Neural progenitor cell (in vitro differentiated cells): ENCODE measurements around the gene ODAD2. TPM values are rescaled to one million over a fixed set of nuclear protein-coding genes. Genes with fewer than 3 reads are reported as not detected.
"Not testable (repeated sequence)": the region's sequence is repeated elsewhere in the genome, so short reads cannot be mapped to it uniquely, and the experiment has no call there.

Source experiments
- DNase-seq: peaks from one replicate; pipeline ENCODE4 v3.0.0-alpha.2; 2016; ENCODE audit warnings: low spot score
- H2AFZ ChIP-seq: fragments of 200-600 bp; sonication (generic); replicated peaks from 2 replicates; pipeline ENCODE4 v1.6.1; 2016; ENCODE audit warnings: antibody characterized with exemption
- H3F3A ChIP-seq: fragments of 200-600 bp; sonication (generic); 2 replicates; pipeline ENCODE4 v1.6.1; 2016; ENCODE audit warnings: antibody characterized with exemption, low read depth
- H3K27ac ChIP-seq: fragments of 200-600 bp; sonication (generic); 2 replicates; pipeline ENCODE4 v1.5.1; 2016; ENCODE audit warnings: mild to moderate bottlenecking
- H3K27me3 ChIP-seq: fragments of 200-600 bp; sonication (generic); 2 replicates; pipeline ENCODE4 v1.6.1; 2016; ENCODE audit warnings: mild to moderate bottlenecking, moderate library complexity
- H3K36me3 ChIP-seq: fragments of 200-600 bp; sonication (generic); 2 replicates; pipeline ENCODE4 v1.5.1; 2016
- H3K4me1 ChIP-seq: fragments of 200-600 bp; sonication (generic); 2 replicates; pipeline ENCODE4 v1.6.1; 2016; ENCODE audit warnings: mixed run types
- H3K4me2 ChIP-seq: fragments of 200-600 bp; sonication (generic); 2 replicates; pipeline ENCODE4 v1.6.1; 2016
- H3K4me3 ChIP-seq: fragments of 200-600 bp; sonication (generic); 2 replicates; pipeline ENCODE4 v1.5.1; 2016
- H3K79me2 ChIP-seq: fragments of 200-600 bp; sonication (generic); 2 replicates; pipeline ENCODE4 v1.6.1; 2016; ENCODE audit warnings: low read depth
- H3K9ac ChIP-seq: fragments of 200-600 bp; sonication (generic); 2 replicates; pipeline ENCODE4 v1.6.1; 2016
- H3K9me3 ChIP-seq: fragments of 200-600 bp; sonication (generic); 2 replicates; pipeline ENCODE4 v1.5.1; 2016; ENCODE audit warnings: low read depth
- H4K20me1 ChIP-seq: fragments of 200-600 bp; sonication (generic); 2 replicates; pipeline ENCODE4 v1.6.1; 2016; ENCODE audit warnings: low read depth
- H3K27ac Mint-ChIP-seq: 3 replicates; pipeline ENCODE4 v1.8.0; 2021; ENCODE audit warnings: mixed read lengths
- H3K27me3 Mint-ChIP-seq: 2 replicates; pipeline ENCODE4 v1.8.0; 2022; ENCODE audit warnings: low read depth, mild to moderate bottlenecking, inconsistent platforms, moderate library complexity, mixed read lengths; ENCODE audit not compliant: insufficient read depth
- H3K36me3 Mint-ChIP-seq: 3 replicates; pipeline ENCODE4 v1.8.0; 2021; ENCODE audit warnings: mixed read lengths
- H3K4me1 Mint-ChIP-seq: 3 replicates; pipeline ENCODE4 v1.8.0; 2021; ENCODE audit warnings: mixed read lengths
- H3K4me3 Mint-ChIP-seq: 3 replicates; pipeline ENCODE4 v1.8.0; 2021; ENCODE audit warnings: mild to moderate bottlenecking, moderate library complexity, mixed read lengths
- H3K9me3 Mint-ChIP-seq: 3 replicates; pipeline ENCODE4 v1.8.0; 2020; ENCODE audit warnings: mixed read lengths
- EZH2 ChIP-seq: fragments of 200-600 bp; sonication (generic); IDR thresholded peaks from 2 replicates; pipeline ENCODE4 v1.6.1; 2017; ENCODE audit warnings: antibody characterized with exemption, mild to moderate bottlenecking, moderate library complexity
- EZH2phosphoT487 ChIP-seq: fragments of 200-600 bp; sonication (generic); IDR thresholded peaks from 2 replicates; pipeline ENCODE4 v1.6.1; 2017; ENCODE audit warnings: antibody characterized with exemption
- total RNA-seq: library from RNA; depleted of rRNA; stranded (reverse); fragments of >200 nt; gene quantifications from 2 replicates; pipeline ENCODE4 v1.2.3, GENCODE V29; 2015; ENCODE audit warnings: low replicate concordance
- TF ChIP-seq, protein P1 (sequence below): fragments of 200-600 bp; sonication (generic); IDR thresholded peaks from 2 replicates; pipeline ENCODE4 v1.5.1; 2017; ENCODE audit warnings: antibody characterized with exemption, mild to moderate bottlenecking

Gene ODAD2
- total RNA-seq, 1 donor from 2014 or later = 9.7 TPM

DNA sequence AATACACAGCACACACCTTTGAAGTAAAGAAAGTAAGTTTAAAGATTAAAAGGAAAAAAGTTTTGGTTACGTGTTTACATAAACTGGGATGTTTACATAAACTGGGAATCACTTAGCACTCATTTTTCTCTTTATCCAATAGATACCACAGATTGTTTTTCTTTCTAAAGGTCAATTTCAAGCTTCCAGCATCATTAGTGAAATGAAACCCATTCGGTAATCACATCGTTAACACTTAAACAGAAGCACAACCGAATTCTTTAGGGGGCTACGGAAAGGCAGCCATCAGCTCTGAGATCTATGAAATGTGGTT lies 1.1 kb downstream of the ODAD2 start:
- Histone ChIP-seq H3K36me3 (no peaks in the 10 kb centered on the region), H3K27me3 (peaks cover 9% of the 10 kb centered on the region), H3K4me1 (peaks cover 30% of the 10 kb centered on the region), H3F3A (no peaks in the 10 kb centered on the region), H3K4me2 (peak overlapping the region; percentile 90), H4K20me1 (no peaks in the 10 kb centered on the region), H2AFZ (peak overlapping the region; percentile 96), H3K79me2 (peaks cover 6% of the 10 kb centered on the region), H3K27ac (no peak overlapping the region), H3K9ac (no peak overlapping the region), H3K9me3 (no peaks in the 10 kb centered on the region), H3K4me3 (peak overlapping the region; percentile 77)
- peaks cover 32% of the 10 kb centered on the region for H3K4me1 Mint-ChIP-seq
- peak overlapping the region; percentile 70 for H3K27ac Mint-ChIP-seq
- peak overlapping the region; percentile 92 for H3K4me3 Mint-ChIP-seq
- no peak for DNase-seq
- no peaks in the 10 kb centered on the region for H3K36me3 Mint-ChIP-seq
- no peaks in the 10 kb centered on the region for H3K27me3 Mint-ChIP-seq
- H3K9me3 Mint-ChIP-seq = no peaks in the 10 kb centered on the region
- TF ChIP-seq EZH2 = no peak
- TF ChIP-seq EZH2phosphoT487 = no peak
- TF ChIP-seq, protein P1, sequence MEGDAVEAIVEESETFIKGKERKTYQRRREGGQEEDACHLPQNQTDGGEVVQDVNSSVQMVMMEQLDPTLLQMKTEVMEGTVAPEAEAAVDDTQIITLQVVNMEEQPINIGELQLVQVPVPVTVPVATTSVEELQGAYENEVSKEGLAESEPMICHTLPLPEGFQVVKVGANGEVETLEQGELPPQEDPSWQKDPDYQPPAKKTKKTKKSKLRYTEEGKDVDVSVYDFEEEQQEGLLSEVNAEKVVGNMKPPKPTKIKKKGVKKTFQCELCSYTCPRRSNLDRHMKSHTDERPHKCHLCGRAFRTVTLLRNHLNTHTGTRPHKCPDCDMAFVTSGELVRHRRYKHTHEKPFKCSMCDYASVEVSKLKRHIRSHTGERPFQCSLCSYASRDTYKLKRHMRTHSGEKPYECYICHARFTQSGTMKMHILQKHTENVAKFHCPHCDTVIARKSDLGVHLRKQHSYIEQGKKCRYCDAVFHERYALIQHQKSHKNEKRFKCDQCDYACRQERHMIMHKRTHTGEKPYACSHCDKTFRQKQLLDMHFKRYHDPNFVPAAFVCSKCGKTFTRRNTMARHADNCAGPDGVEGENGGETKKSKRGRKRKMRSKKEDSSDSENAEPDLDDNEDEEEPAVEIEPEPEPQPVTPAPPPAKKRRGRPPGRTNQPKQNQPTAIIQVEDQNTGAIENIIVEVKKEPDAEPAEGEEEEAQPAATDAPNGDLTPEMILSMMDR = no peak

- H3K9ac ChIP-seq = no peak overlapping the region
- H3K4me1 ChIP-seq = peaks cover 30% of the 10 kb centered on the region
- Mint-ChIP-seq H3K27me3 (no peaks in the 10 kb centered on the region), H3K4me3 (no peak overlapping the region), H3K36me3 (peaks cover 9% of the 10 kb centered on the region), H3K4me1 (peaks cover 32% of the 10 kb centered on the region), H3K9me3 (no peaks in the 10 kb centered on the region), H3K27ac (peak overlapping the region; percentile 23)
- no peak overlapping the region for H3K27ac ChIP-seq
- peak overlapping the region; percentile 68 for H3K4me2 ChIP-seq
- H3K9me3 ChIP-seq = no peaks in the 10 kb centered on the region
- H3F3A ChIP-seq = no peaks in the 10 kb centered on the region
- no peaks in the 10 kb centered on the region for H3K36me3 ChIP-seq
- peak overlapping the region; percentile 7 for H3K4me3 ChIP-seq
- H3K79me2 ChIP-seq = peaks cover 6% of the 10 kb centered on the region
- no peak for TF ChIP-seq EZH2phosphoT487
- TF ChIP-seq, protein P1 = no peak
- no peak for TF ChIP-seq EZH2
- DNase-seq = peak; percentile 69
- H4K20me1 ChIP-seq = no peaks in the 10 kb centered on the region
- H2AFZ ChIP-seq = no peak overlapping the region
- H3K27me3 ChIP-seq = peaks cover 9% of the 10 kb centered on the region
Observed at GRCh38 chr10:27995311-27995710, 3.6 kb downstream of the ODAD2 start.

- not testable (repeated sequence) for H3K4me3 Mint-ChIP-seq, H3K4me2 ChIP-seq, H3K36me3 ChIP-seq, H3K4me1 ChIP-seq, H3F3A ChIP-seq, H3K27ac ChIP-seq, H4K20me1 ChIP-seq, DNase-seq, H2AFZ ChIP-seq, H3K27me3 Mint-ChIP-seq, H3K27ac Mint-ChIP-seq, H3K27me3 ChIP-seq, H3K4me1 Mint-ChIP-seq, H3K9ac ChIP-seq, H3K36me3 Mint-ChIP-seq, H3K4me3 ChIP-seq, H3K9me3 Mint-ChIP-seq, H3K79me2 ChIP-seq, H3K9me3 ChIP-seq
Observed at GRCh38 chr10:27989357-27989756, 9.5 kb downstream of the ODAD2 start.

- Histone ChIP-seq H3K4me2 (no peak overlapping the region), H3K4me1 (peaks cover 7% of the 10 kb centered on the region), H3K4me3 (no peak overlapping the region), H2AFZ (no peak overlapping the region), H3F3A (no peaks in the 10 kb centered on the region), H3K9ac (no peak overlapping the region), H3K79me2 (no peaks in the 10 kb centered on the region), H3K27ac (no peak overlapping the region), H3K36me3 (no peaks in the 10 kb centered on the region), H3K9me3 (no peaks in the 10 kb centered on the region), H3K27me3 (no peaks in the 10 kb centered on the region), H4K20me1 (no peaks in the 10 kb centered on the region)
- DNase-seq = no peak
- Mint-ChIP-seq H3K27ac (no peak overlapping the region), H3K4me3 (no peak overlapping the region), H3K36me3 (peaks cover 7% of the 10 kb centered on the region), H3K27me3 (no peaks in the 10 kb centered on the region), H3K9me3 (no peaks in the 10 kb centered on the region), H3K4me1 (peaks cover 4% of the 10 kb centered on the region)
- TF ChIP-seq, protein P1 = no peak
- no peak for TF ChIP-seq EZH2phosphoT487
- no peak for TF ChIP-seq EZH2
Observed at GRCh38 chr10:27986821-27987220, 12.1 kb downstream of the ODAD2 start.
